SH-SY5Y (cell line): Measurements from ENCODE around the gene AP1AR.

Experiments
- GATA2 ChIP-seq: IDR thresholded peaks from 2 replicates; pipeline ENCODE4 v1.6.1; 2011; ENCODE audit warnings: mild to moderate bottlenecking, low read depth, low read length
- GATA3 ChIP-seq: IDR thresholded peaks from 2 replicates; pipeline ENCODE4 v1.6.1; 2011; ENCODE audit warnings: low read depth, mild to moderate bottlenecking, low read length, moderate library complexity

DNA sequence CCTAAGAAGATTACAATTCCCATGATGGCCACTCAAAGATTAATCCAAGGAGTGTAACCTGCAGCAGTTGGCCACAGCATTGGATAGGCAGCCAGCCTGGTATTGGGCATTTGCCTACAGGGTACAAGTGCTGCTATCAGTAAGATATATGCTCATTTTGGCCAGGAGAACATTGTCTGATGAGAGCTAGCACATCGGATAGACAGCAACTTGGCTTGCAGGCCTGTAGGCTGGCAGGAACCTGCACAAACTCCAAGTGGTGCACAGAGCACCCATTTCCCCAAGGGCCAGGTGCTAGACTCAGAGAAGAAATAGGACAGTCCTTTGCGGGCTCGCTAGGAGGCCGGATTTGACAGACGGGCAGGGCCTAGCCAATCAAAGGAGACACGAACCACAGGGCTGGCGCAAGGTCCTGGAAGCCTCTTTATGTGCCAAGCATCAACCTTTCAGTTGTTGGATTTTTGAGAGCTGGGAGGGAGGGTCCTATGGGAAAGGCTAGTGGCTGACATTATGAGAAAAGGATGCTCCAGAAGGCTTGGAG is 11.7 kb upstream of the AP1AR start:
- TF ChIP-seq GATA2 (no peak), GATA3 (no peak)
